Stimulated activated memory B cell treated with anti-CD40 and anti-IgM and Interleukin-4, amounts not matched to agents 10 μg/mL and 1 μg/mL and 100 μg/mL, for 72 hours (primary cell): ENCODE results near the gene ZDHHC18.
"Not testable (repeated sequence)": the region's sequence is repeated elsewhere in the genome, so short reads cannot be mapped to it uniquely, and the experiment has no call there.

Experiments
- ATAC-seq: fragments of 150-1000 bp; cut with Tn5 transposase; 2 replicates; pipeline ENCODE4 v1.10.0; 2021
- H3K27ac Mint-ChIP-seq: one replicate; pipeline ENCODE4 v1.8.0; 2022; ENCODE audit warnings: mild to moderate bottlenecking, mixed read lengths
- H3K27me3 Mint-ChIP-seq: one replicate; pipeline ENCODE4 v1.8.0; 2022; ENCODE audit warnings: mixed read lengths
- H3K36me3 Mint-ChIP-seq: one replicate; pipeline ENCODE4 v1.8.0; 2022; ENCODE audit warnings: mixed read lengths
- H3K4me1 Mint-ChIP-seq: one replicate; pipeline ENCODE4 v1.8.0; 2022; ENCODE audit warnings: mixed read lengths
- H3K4me3 Mint-ChIP-seq: one replicate; pipeline ENCODE4 v1.8.0; 2022; ENCODE audit warnings: mild to moderate bottlenecking, moderate library complexity, mixed read lengths
- H3K9me3 Mint-ChIP-seq: one replicate; pipeline ENCODE4 v1.8.0; 2022; ENCODE audit warnings: mixed read lengths

Gene ZDHHC18

GRCh38 chr1:26814377-26814776, 12.1 kb upstream of the ZDHHC18 start:
- H3K27ac Mint-ChIP-seq: no peak overlapping the region
- peaks cover 8% of the 10 kb centered on the region for H3K4me1 Mint-ChIP-seq
- H3K4me3 Mint-ChIP-seq: no peak overlapping the region
- H3K27me3 Mint-ChIP-seq: no peaks in the 10 kb centered on the region
- no peaks in the 10 kb centered on the region for H3K9me3 Mint-ChIP-seq
- no peaks in the 10 kb centered on the region for H3K36me3 Mint-ChIP-seq
- ATAC-seq: no peak

DNA sequence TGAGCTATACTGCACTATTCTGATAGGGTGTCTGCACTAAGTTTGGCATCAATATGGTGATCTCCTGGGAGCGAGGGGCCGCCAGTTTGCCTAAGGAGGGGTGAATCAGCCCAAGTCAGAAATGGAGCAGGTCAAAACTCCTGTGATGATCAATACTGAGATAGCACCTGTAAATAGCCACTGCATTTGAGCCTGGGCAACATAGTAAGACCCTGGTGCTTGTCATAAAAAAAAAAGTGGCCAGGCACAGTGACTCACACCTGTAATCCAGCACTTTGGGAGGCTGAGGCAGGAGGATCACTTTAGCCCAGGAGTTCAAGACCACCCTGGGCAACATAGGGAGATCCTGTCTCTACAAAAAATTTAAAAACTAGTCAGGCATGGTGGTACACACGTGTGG, 11.6 kb upstream of the ZDHHC18 start:
- no peak for ATAC-seq
- no peak overlapping the region for H3K27ac Mint-ChIP-seq
- no peaks in the 10 kb centered on the region for H3K36me3 Mint-ChIP-seq
- H3K9me3 Mint-ChIP-seq: no peaks in the 10 kb centered on the region
- no peaks in the 10 kb centered on the region for H3K27me3 Mint-ChIP-seq
- H3K4me3 Mint-ChIP-seq: no peak overlapping the region
- H3K4me1 Mint-ChIP-seq: peaks cover 9% of the 10 kb centered on the region

DNA sequence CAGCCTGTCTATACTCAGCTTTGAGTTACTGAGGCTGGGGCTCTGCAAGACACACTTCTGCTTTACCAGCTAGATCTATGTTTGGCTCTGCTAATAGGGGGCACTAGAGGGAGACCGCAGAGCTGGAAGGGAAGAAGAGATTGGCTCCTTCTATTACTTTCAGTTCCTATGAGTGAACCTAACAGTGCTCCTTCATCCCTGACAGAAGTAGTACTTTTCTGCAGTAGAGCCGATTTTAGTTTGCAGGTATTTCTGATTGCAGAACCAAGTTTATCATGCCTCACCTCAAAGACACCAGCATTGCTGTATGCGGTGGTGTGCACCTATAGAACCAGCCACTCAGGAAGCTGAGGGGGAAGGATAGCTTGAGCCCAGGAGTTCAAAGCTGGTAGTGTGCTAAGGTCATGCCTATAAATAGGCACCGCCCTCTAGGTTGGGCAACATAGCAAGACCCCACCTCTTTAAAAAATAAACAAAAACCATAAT, 5.7 kb upstream of the ZDHHC18 start:
- peak overlapping the region; percentile 72 for H3K27ac Mint-ChIP-seq
- H3K4me3 Mint-ChIP-seq: peak overlapping the region; percentile 43
- H3K27me3 Mint-ChIP-seq: no peaks in the 10 kb centered on the region

GRCh38 chr1:26822737-26823395, 3.6 kb upstream of the ZDHHC18 start:
- H3K27ac Mint-ChIP-seq: no peak overlapping the region
- ATAC-seq: no peak
- no peaks in the 10 kb centered on the region for H3K27me3 Mint-ChIP-seq
- H3K4me1 Mint-ChIP-seq: peaks cover 41% of the 10 kb centered on the region
- H3K36me3 Mint-ChIP-seq: peaks cover 6% of the 10 kb centered on the region
- H3K9me3 Mint-ChIP-seq: no peaks in the 10 kb centered on the region
- no peak overlapping the region for H3K4me3 Mint-ChIP-seq

More for the DNA sequence above, 5.7 kb upstream of the ZDHHC18 start:
- Mint-ChIP-seq H3K4me1 (peaks cover 28% of the 10 kb centered on the region), H3K36me3 (no peaks in the 10 kb centered on the region), H3K9me3 (no peaks in the 10 kb centered on the region)
- ATAC-seq: peak; percentile 100

- H3K27ac Mint-ChIP-seq: peak overlapping the region; percentile 88
- no peaks in the 10 kb centered on the region for H3K9me3 Mint-ChIP-seq
- peaks cover 60% of the 10 kb centered on the region for H3K4me1 Mint-ChIP-seq
- H3K27me3 Mint-ChIP-seq: no peaks in the 10 kb centered on the region
- H3K36me3 Mint-ChIP-seq: peaks cover 13% of the 10 kb centered on the region
- H3K4me3 Mint-ChIP-seq: no peak overlapping the region
- ATAC-seq: no peak
Measured at GRCh38 chr1:26824731-26825130, 1.8 kb upstream of the ZDHHC18 start.

- Mint-ChIP-seq H3K36me3 (peaks cover 23% of the 10 kb centered on the region), H3K27ac (peak overlapping the region; percentile 88), H3K27me3 (no peaks in the 10 kb centered on the region), H3K4me3 (peak overlapping the region; percentile 94), H3K4me1 (peaks cover 60% of the 10 kb centered on the region), H3K9me3 (no peaks in the 10 kb centered on the region)
- peak; percentile 2 for ATAC-seq
Measured at GRCh38 chr1:26827106-26827604, 667 bp downstream of the ZDHHC18 start.

DNA sequence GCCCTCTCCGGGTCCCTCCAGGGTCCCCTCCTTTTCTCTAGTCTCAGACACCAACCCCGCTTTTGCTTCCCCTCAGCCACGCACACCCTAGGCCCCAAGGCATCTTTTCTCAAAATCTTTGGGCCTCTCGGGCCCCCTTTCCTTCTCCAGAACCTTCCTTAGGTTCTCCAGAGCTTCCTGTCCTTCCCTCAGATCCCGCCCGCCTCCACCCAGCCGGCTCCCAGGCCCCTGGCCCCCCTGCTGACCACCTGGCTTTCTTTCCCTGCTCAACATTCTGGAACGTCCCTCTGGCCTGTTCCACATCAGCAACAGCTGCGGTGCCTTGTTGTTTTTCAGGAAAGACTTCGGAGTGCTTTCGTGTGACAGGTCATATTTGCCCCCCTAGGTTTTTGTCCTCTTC, 1.2 kb downstream of the ZDHHC18 start:
- ATAC-seq: no peak
- H3K4me3 Mint-ChIP-seq: peak overlapping the region; percentile 94
- H3K9me3 Mint-ChIP-seq: no peaks in the 10 kb centered on the region
- no peaks in the 10 kb centered on the region for H3K27me3 Mint-ChIP-seq
- peak overlapping the region; percentile 88 for H3K27ac Mint-ChIP-seq
- peaks cover 65% of the 10 kb centered on the region for H3K4me1 Mint-ChIP-seq
- peaks cover 28% of the 10 kb centered on the region for H3K36me3 Mint-ChIP-seq

- H3K9me3 Mint-ChIP-seq: no peaks in the 10 kb centered on the region
- peaks cover 73% of the 10 kb centered on the region for H3K4me1 Mint-ChIP-seq
- H3K27ac Mint-ChIP-seq: peak overlapping the region; percentile 88
- peak overlapping the region; percentile 94 for H3K4me3 Mint-ChIP-seq
- ATAC-seq: peak; percentile 69
- H3K27me3 Mint-ChIP-seq: no peaks in the 10 kb centered on the region
- peaks cover 37% of the 10 kb centered on the region for H3K36me3 Mint-ChIP-seq
Measured at GRCh38 chr1:26828411-26828991, 2.0 kb downstream of the ZDHHC18 start.

- Mint-ChIP-seq H3K4me3 (peak overlapping the region; percentile 94), H3K4me1 (peaks cover 82% of the 10 kb centered on the region), H3K9me3 (no peaks in the 10 kb centered on the region), H3K27ac (peak overlapping the region; percentile 88), H3K27me3 (no peaks in the 10 kb centered on the region), H3K36me3 (peaks cover 44% of the 10 kb centered on the region)
- ATAC-seq: no peak
Measured at GRCh38 chr1:26829184-26829911, 2.9 kb downstream of the ZDHHC18 start.

DNA sequence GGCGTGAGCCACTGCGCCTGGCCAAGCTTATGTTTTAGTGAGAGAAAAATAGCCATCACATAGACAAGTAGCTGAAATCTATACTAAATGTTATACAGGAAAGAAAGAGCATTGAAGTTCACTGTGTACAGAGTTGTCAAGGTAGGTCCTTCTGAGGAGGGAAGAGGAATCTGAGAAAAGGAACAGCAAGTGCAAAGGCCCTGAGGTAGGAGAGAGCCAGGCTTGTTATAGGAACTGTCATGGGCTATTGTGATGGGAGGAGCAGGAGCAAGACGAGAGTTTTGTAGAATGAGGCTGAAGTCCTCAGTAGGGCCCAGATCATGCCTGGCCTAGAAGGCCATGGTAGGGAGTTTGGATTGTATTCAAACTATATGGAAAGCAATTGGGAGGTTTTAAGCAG, 4.6 kb downstream of the ZDHHC18 start:
- no peak for ATAC-seq
- Mint-ChIP-seq H3K27ac (peak overlapping the region; percentile 94), H3K4me1 (peaks cover 74% of the 10 kb centered on the region), H3K4me3 (no peak overlapping the region), H3K27me3 (no peaks in the 10 kb centered on the region), H3K36me3 (peaks cover 56% of the 10 kb centered on the region), H3K9me3 (no peaks in the 10 kb centered on the region)

GRCh38 chr1:26831546-26832248, 5.2 kb downstream of the ZDHHC18 start:
- Mint-ChIP-seq H3K9me3 (no peaks in the 10 kb centered on the region), H3K4me3 (no peak overlapping the region), H3K27ac (peak overlapping the region; percentile 94), H3K36me3 (peaks cover 59% of the 10 kb centered on the region), H3K27me3 (no peaks in the 10 kb centered on the region), H3K4me1 (peaks cover 72% of the 10 kb centered on the region)
- ATAC-seq: no peak

GRCh38 chr1:26832249-26832960, 5.9 kb downstream of the ZDHHC18 start:
- Mint-ChIP-seq H3K36me3 (peaks cover 56% of the 10 kb centered on the region), H3K27me3 (no peaks in the 10 kb centered on the region), H3K4me3 (no peak overlapping the region), H3K4me1 (peaks cover 69% of the 10 kb centered on the region), H3K9me3 (no peaks in the 10 kb centered on the region), H3K27ac (peak overlapping the region; percentile 94)
- ATAC-seq: no peak

DNA sequence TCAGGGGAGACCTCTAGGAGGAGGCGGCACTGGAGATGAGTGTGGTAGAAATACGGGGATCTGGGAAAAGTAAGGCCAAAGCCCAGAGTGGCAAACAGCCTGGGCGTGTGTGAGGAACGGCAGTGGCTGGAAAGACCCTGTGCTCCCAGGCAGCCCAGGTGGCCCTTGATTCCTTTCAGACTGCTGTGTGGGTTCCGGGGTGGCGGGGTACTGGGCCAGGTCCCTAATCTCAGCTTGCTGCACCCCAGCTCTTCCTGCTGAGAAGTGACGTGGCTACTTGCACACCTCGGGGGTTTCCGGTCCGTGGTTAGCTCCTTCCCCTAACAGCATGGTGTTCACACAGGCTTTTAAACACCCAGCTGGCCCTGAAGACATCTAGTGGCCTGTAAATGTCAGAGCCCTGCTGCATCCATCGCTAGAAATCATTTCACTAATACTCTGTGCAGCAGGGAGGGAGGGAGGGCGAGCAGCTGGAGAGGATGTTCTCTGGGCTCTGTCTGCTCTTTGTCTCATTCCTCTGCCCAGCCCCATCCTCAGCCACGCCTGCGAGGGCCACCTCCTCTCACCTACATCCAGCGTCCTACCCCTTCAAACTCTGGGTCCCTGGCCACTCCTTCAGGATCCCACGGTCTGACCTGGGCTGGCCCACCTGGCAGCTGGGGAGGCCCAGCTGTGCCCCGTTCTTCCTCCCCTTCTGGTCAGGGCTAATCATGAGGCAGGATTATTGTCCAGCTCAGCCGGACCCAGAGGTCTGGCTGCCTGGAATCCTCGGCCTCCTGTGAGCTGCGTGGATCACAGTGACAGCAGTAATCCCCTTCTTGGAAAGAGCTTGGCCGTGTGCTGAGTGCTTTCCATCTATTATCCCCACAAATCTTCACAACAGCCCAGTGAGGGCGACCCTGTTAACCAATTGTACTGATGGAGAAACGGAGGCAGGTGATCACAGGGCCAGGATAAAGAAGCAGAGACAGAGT, 7.2 kb downstream of the ZDHHC18 start:
- Mint-ChIP-seq H3K27ac (peak overlapping the region; percentile 94), H3K36me3 (peaks cover 63% of the 10 kb centered on the region), H3K4me3 (peak overlapping the region; percentile 64), H3K9me3 (no peaks in the 10 kb centered on the region), H3K4me1 (peaks cover 69% of the 10 kb centered on the region), H3K27me3 (no peaks in the 10 kb centered on the region)
- peak; percentile 96 for ATAC-seq

DNA sequence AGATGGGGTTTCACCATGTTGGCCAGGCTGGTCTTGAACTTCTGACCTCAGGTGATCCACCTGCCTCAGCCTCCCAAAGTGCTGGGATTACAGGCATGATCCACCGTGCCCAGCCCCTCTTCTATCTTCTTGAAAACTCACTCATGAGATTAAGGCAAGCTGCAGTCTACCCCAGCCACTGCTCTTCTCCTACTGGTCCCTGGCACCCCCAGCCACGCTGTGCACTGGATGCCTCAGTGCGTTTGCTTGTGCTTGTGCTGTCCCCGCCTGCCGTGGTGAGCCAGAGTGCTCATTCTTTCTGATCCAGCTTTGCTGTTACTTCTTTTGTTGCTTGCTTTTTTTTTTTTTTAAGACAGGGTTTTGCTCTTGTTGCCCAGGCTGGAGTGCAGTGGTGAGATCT, 11.2 kb downstream of the ZDHHC18 start:
- not testable (repeated sequence) for H3K27me3 Mint-ChIP-seq, ATAC-seq, H3K9me3 Mint-ChIP-seq, H3K4me3 Mint-ChIP-seq
- Mint-ChIP-seq H3K27ac (peak overlapping the region; percentile 84), H3K36me3 (peaks cover 47% of the 10 kb centered on the region), H3K4me1 (peaks cover 49% of the 10 kb centered on the region)
